Activated T-helper 1 cell treated with Interleukin-2 at 50 U/mL for 16 hours (primary cell): ENCODE data around the gene ATPAF2.
A peak's percentile ranks its signal among the peaks of the same experiment; 100 is the strongest.

Experiments
- DNase-seq: peaks from one replicate; pipeline ENCODE4 v3.0.0-alpha.2; 2020; ENCODE audit warnings: low read depth

Gene ATPAF2

DNA sequence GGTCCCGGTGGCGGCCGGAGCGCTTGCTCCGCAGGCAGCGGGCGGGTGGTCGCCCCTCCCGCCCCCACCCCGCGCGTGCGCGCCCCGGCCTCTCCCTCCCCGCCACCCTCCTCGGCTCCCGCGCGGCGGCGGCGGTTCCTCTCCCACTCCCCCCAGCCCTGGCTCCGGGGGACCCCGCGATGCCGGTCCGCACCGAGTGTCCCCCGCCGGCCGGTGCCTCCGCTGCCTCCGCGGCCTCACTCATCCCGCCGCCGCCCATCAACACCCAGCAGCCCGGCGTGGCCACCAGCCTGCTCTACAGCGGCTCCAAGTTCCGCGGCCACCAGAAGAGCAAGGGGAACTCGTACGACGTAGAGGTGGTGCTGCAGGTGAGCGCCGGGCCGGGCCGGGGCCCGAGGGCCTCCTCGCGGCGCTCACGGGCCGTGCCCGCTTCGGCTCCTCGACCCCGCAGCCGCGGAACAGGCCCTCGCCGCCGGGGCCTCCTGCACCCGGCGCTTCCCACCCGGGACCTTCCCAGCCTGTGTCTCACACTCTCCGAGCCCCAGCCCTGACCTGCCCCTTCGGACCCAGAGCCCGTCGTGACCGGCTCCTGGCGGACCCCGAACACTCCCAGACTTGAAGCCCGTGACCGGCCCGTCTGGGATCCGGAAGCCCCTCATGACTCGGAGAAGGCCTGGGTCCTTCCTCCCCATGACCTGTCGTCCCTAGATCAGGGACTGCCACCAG lies 730 bp upstream of the ATPAF2 start:
- DNase-seq = peak; percentile 5

GRCh38 chr17:18038149-18038850 lies 668 bp downstream of the ATPAF2 start:
- DNase-seq = no peak

DNA sequence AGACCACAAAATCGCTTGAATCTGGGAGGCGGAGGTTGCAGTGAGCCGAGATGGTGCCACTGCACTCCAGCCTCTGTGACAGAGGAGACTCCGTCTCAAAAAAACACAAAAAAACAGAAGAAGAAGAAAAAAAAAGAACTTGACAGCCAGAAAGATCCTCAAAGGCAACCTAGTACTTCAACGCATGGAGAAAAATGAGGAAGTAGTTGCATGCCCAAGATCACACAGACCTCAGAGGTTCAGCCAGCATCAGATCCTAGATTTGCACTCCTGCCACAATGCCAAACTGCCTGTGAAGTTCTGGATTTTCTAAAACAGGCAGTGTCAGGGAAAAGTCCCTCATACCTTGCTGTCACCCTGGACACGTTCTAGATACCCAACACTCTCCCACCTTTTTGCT lies 1.5 kb downstream of the ATPAF2 start:
- no peak for DNase-seq

DNA sequence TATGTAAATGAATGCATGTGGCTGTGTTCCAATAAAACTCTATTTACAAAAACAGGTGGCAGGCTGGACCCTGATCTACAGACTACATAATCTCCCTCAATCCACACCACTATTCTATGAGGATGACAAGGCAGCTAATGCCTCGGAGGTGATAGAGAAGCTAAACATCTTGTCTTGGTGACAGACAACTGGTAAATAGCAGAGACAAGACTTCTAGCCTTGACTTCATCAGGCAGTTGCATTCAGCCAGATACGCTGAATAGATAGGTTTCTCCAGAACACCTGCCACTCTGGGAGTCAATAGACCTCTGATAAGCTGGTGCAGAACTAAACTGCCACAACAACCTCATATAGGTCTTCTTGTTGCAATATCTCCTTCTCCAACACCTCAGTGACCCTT lies 3.3 kb downstream of the ATPAF2 start:
- no peak for DNase-seq

- no peak for DNase-seq
Measured at GRCh38 chr17:18033442-18034099, 5.4 kb downstream of the ATPAF2 start.

GRCh38 chr17:18031955-18032354 lies 7.0 kb downstream of the ATPAF2 start:
- DNase-seq = no peak

DNA sequence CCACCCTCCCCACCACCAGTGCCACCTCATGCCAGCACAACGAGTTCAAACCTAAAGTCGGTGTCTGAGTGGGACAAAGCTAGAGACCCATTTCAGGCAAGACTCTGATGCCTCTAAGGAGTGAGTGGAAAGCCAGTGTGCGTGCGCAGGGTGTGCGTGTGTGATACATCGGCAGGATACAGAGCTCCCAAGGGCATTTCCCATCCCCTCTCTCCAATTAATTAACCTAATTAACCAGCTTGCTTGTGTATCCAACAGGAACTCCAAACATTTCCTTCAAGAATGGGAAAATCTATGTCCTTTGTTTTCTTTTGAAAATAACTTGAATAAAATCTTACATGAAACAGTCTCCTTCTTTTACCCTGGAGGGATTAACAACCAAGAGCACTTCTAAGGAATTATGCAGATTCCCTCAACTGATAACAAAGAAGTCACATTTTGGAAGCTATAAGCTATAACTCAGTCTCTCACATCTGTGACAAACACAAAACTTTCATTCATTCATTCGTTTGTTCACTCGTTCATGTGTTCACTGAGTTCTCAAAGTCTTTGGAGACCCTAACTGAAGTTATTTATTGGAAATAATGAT lies 9.9 kb downstream of the ATPAF2 start:
- DNase-seq = no peak

- DNase-seq = no peak
Measured at GRCh38 chr17:18028114-18028951, 10.6 kb downstream of the ATPAF2 start.

- DNase-seq = no peak
Measured at GRCh38 chr17:18027280-18027679, 11.7 kb downstream of the ATPAF2 start.

DNA sequence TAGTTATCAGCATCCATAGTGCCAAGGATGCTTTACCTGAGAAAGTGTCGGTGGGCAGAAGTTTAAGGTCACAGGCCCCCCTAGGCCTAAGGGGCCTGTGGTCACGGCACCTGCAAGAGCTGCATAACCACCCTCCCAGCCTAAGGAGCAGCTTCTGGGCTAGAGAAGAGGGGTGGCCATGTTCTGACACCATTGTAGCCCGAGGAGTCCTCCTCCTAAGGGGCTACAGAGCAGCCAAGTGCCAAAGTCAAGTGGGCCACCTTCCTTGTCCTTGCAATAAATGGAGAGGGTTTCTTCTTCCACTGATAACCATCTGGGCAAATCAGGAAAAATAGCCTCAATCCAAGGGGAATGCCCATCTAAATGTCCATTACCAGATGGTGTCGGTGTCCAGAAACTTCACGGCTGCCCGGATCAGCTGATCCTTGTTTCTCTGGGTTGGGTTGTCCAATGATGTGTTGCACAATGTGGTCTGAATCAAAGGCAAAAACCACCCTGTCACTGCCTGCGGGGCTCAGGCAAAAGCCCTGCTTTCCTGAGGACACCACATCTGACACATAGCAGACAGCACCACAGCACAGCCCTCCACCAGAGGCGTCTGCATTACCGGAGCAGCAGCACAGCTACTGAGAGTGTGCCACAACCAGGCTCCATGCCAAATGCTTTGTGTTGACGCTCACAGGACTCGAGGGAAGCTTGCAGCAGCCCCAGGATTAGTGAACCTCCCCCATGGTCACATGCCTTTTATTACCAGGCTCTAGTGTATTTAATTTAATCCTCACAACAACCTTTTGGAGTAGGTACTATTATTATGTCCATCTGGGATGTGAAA lies 12.8 kb downstream of the ATPAF2 start:
- no peak for DNase-seq

- DNase-seq = no peak
Measured at GRCh38 chr17:18025241-18025944, 13.6 kb downstream of the ATPAF2 start.

DNA sequence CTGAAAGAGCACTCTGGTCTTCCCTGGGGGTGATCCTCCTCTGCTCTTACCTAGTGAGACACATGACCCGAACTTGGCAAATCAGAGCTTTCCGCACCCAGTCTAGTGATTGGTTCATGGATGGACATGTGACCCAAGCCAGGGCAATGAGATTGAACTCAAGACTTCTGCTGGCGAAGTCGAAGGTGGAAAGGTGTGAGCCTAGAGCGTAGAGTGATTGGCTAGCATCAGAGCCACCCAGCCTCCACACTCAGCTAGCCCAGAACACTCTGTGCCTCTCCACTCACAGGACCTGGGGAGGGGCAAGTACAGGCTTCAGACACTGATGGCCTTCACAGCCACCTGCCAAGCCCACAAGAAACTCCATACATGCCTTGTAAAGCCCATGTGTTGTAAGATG lies 17.6 kb downstream of the ATPAF2 start:
- no peak for DNase-seq

DNA sequence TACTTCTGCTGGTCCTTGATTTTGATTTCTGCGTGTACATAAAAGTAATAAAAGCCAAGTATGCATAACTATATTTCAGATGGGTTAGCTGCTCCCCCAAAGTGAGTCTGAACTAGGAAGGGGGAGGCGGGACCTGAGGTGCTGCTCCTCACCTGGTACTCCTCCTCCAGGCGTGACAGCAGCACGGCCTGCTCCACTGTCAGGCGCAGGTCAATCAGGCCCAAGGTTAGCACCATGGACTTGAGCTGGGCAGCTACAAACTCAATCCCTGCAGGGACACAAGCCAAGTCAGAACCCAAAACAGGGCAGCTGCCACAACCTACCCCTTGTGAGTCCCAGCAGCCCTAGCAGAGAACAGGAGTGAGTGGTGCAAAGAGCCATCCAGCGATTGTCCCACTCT lies 18.0 kb downstream of the ATPAF2 start:
- no peak for DNase-seq

GRCh38 chr17:18019838-18020154 lies 19.2 kb downstream of the ATPAF2 start:
- DNase-seq = no peak

DNA sequence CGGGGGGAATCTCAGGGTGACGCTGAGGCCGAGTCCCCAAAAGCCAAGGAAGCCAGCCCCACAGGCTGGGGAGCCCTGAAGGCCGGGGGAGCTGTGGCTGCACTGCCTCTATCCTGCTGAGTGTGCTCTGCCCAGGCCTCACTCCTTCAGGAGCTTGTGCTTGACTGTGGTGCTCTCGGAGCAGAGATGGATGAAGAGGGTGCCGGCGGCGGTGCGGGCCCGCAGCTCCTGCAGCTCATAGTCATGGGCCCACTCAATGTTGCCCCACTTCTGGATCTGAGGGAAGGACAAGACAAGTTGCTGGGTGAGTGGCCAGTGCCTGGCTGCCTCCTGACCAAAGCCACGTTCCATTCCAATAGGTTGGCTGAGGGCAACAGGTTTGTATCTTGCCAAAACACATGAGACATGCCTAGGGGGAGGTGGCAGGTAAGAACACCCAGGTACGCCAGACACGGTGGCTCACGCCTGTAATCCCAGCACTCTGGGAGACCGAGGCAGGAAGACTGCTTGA lies 20.5 kb downstream of the ATPAF2 start:
- no peak for DNase-seq

GRCh38 chr17:18017958-18018357 lies 21.0 kb downstream of the ATPAF2 start:
- DNase-seq = no peak

GRCh38 chr17:18016426-18016825 lies 22.5 kb downstream of the ATPAF2 start:
- no peak for DNase-seq

GRCh38 chr17:18015593-18015992 lies 23.4 kb downstream of the ATPAF2 start:
- DNase-seq = no peak

DNA sequence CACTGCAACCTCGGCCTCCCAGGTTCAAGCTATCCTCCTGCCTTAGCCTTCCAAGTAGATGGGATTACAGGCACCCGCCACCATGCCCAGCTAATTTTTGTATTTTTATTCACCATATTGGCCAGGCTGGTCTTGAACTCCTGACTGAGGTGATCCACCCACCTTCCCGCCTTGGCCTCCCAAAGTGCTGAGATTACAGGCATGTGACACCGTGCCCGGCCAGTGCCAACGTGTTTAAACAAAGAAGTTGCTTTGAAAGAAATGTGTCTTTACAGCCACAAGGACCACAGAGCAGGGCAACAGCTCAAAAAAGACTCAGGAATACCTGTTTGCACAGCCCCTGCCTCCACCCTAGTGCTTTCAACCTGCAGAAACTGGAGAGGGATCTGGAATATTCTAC lies 25.0 kb downstream of the ATPAF2 start:
- DNase-seq = no peak

- DNase-seq = no peak
Measured at GRCh38 chr17:18011286-18011685, 27.7 kb downstream of the ATPAF2 start.
